GM23338 (cell line): Measurements from ENCODE around the gene ARSI. TPM values are rescaled to one million over a fixed set of nuclear protein-coding genes. Genes with fewer than 3 reads are reported as not detected.

Source experiments
- ATAC-seq: fragments of 200-7000 bp; cut with Tn5 transposase; 3 replicates; pipeline ENCODE4 v1.9.1; 2020
- DNase-seq: peaks from one replicate; pipeline ENCODE4 v3.0.0-alpha.2; 2015; ENCODE audit warnings: low spot score
- H2AFZ ChIP-seq: fragments of 200-600 bp; sonication (generic); 2 replicates; pipeline ENCODE4 v1.8.0; 2016; ENCODE audit warnings: antibody characterized with exemption, mild to moderate bottlenecking, moderate library complexity
- H3F3A ChIP-seq: fragments of 200-600 bp; sonication (generic); replicated peaks from 2 replicates; pipeline ENCODE4 v1.8.0; 2017; ENCODE audit warnings: antibody characterized with exemption, mixed run types, low read depth
- H3K27ac ChIP-seq: fragments of 200-600 bp; sonication (generic); 2 replicates; pipeline ENCODE4 v1.6.1; 2016; ENCODE audit warnings: low read depth
- H3K27me3 ChIP-seq: fragments of 200-600 bp; sonication (generic); 2 replicates; pipeline ENCODE4 v1.8.0; 2016; ENCODE audit warnings: mild to moderate bottlenecking, mixed run types, moderate library complexity; ENCODE audit not compliant: insufficient read depth
- H3K36me3 ChIP-seq: fragments of 200-600 bp; sonication (generic); 2 replicates; pipeline ENCODE4 v1.8.0; 2016; ENCODE audit warnings: mild to moderate bottlenecking; ENCODE audit not compliant: insufficient read depth
- H3K4me1 ChIP-seq: fragments of 200-600 bp; sonication (generic); 2 replicates; pipeline ENCODE4 v1.8.0; 2016; ENCODE audit warnings: mild to moderate bottlenecking, moderate library complexity; ENCODE audit not compliant: insufficient read depth
- H3K4me2 ChIP-seq: fragments of 200-600 bp; sonication (generic); 2 replicates; pipeline ENCODE4 v1.7.1; 2017; ENCODE audit warnings: mixed run types
- H3K4me3 ChIP-seq: fragments of 200-600 bp; sonication (generic); 2 replicates; pipeline ENCODE4 v1.6.1; 2016; ENCODE audit warnings: mixed run types
- H3K79me2 ChIP-seq: fragments of 200-600 bp; sonication (generic); replicated peaks from 2 replicates; pipeline ENCODE4 v1.8.0; 2017; ENCODE audit warnings: mild to moderate bottlenecking; ENCODE audit not compliant: insufficient read depth
- H3K9me2 ChIP-seq: fragments of 200-600 bp; sonication (generic); 2 replicates; pipeline ENCODE4 v1.8.0; 2017; ENCODE audit not compliant: insufficient read depth
- H4K20me1 ChIP-seq: fragments of 200-600 bp; sonication (generic); replicated peaks from 2 replicates; pipeline ENCODE4 v1.8.0; 2017; ENCODE audit warnings: mild to moderate bottlenecking; ENCODE audit not compliant: insufficient read depth
- H3K27ac Mint-ChIP-seq: 2 replicates; pipeline ENCODE4 v1.8.0; 2020; ENCODE audit warnings: inconsistent platforms, mild to moderate bottlenecking, moderate library complexity, mixed read lengths
- H3K27me3 Mint-ChIP-seq: 3 replicates; pipeline ENCODE4 v1.8.0; 2022; ENCODE audit warnings: low read depth, mild to moderate bottlenecking, moderate library complexity, mixed read lengths, inconsistent platforms; ENCODE audit not compliant: insufficient read depth, poor library complexity
- H3K36me3 Mint-ChIP-seq: 3 replicates; pipeline ENCODE4 v1.8.0; 2021; ENCODE audit warnings: low read depth, mild to moderate bottlenecking, inconsistent platforms, moderate library complexity, mixed read lengths
- H3K4me1 Mint-ChIP-seq: 3 replicates; pipeline ENCODE4 v1.8.0; 2020; ENCODE audit warnings: mild to moderate bottlenecking, inconsistent platforms, mixed read lengths
- H3K4me3 Mint-ChIP-seq: 3 replicates; pipeline ENCODE4 v1.8.0; 2021; ENCODE audit warnings: moderate library complexity, mild to moderate bottlenecking, inconsistent platforms, mixed read lengths
- H3K9me3 Mint-ChIP-seq: 3 replicates; pipeline ENCODE4 v1.8.0; 2020; ENCODE audit warnings: moderate library complexity, mild to moderate bottlenecking, inconsistent platforms, mixed read lengths
- CREB1 ChIP-seq: fragments of 250-450 bp; sonication (Bioruptor Pico); IDR thresholded peaks from 2 replicates; pipeline ENCODE4 v1.5.0; 2020; ENCODE audit warnings: low read depth, mild to moderate bottlenecking, moderate library complexity
- EZH2 ChIP-seq: fragments of 200-600 bp; sonication (generic); IDR thresholded peaks from one replicate; pipeline ENCODE4 v1.8.0; 2017; ENCODE audit warnings: antibody characterized with exemption, mild to moderate bottlenecking, low read depth; ENCODE audit not compliant: unreplicated experiment
- EZH2phosphoT487 ChIP-seq: fragments of 200-600 bp; sonication (generic); IDR thresholded peaks from one replicate; pipeline ENCODE4 v1.8.1; 2018; ENCODE audit warnings: antibody characterized with exemption; ENCODE audit not compliant: unreplicated experiment
- JUNB ChIP-seq: IDR thresholded peaks from one replicate; pipeline ENCODE4 v1.6.1; 2016; ENCODE audit warnings: antibody characterized with exemption; ENCODE audit not compliant: unreplicated experiment
- NANOG ChIP-seq: IDR thresholded peaks from 2 replicates; pipeline ENCODE4 v1.6.1; 2016; ENCODE audit warnings: antibody characterized with exemption, borderline replicate concordance
- POLR2AphosphoS5 ChIP-seq: IDR thresholded peaks from 2 replicates; pipeline ENCODE4 v1.6.1; 2016; ENCODE audit warnings: antibody characterized with exemption, low read depth
- STAT1 ChIP-seq: IDR thresholded peaks from one replicate; pipeline ENCODE4 v1.6.1; 2016; ENCODE audit warnings: antibody characterized with exemption; ENCODE audit not compliant: unreplicated experiment
- ZNF114 ChIP-seq: fragments of 250-450 bp; sonication (Bioruptor Pico); IDR thresholded peaks from 2 replicates; pipeline ENCODE4 v1.5.0; 2020; ENCODE audit warnings: mild to moderate bottlenecking, moderate library complexity
- ZNF331 ChIP-seq: fragments of 250-450 bp; sonication (Bioruptor Pico); IDR thresholded peaks from 2 replicates; pipeline ENCODE4 v1.5.0; 2020; ENCODE audit warnings: low read depth, mild to moderate bottlenecking, moderate library complexity
- ZNF462 ChIP-seq: fragments of 250-450 bp; sonication (Bioruptor Pico); IDR thresholded peaks from 2 replicates; pipeline ENCODE4 v1.5.0; 2020; ENCODE audit warnings: mild to moderate bottlenecking, moderate library complexity
- polyA plus RNA-seq: library from polyadenylated mRNA; unstranded; fragments of >200 nt; fragmentation: Nextera tagmentation; extraction: Ambion mirVana; gene quantifications from 2 replicates; pipeline ENCODE4 v1.2.1, GENCODE V29; 2016
- total RNA-seq: library from RNA; depleted of rRNA; stranded (reverse); fragments of >200 nt; shearing (Covaris generic); gene quantifications from 2 replicates; pipeline ENCODE4 v1.2.3, GENCODE V29; 2014
- TF ChIP-seq, protein P1 (sequence below), 2 experiments: fragments of 200-600 bp in 1 of 2; sonication (generic) in 1 of 2; conservative IDR thresholded peaks; 2 replicates each; pipeline versions ENCODE4 v1.5.1 to v1.6.1; 2016 to 2017; ENCODE audit warnings: antibody characterized with exemption in 2 of 2, low read depth in 2 of 2, mild to moderate bottlenecking in 2 of 2, moderate library complexity in 1 of 2
- TF ChIP-seq, protein P2 (sequence below): IDR thresholded peaks from 2 replicates; pipeline ENCODE4 v1.6.1; 2016; ENCODE audit warnings: antibody characterized with exemption
- TF ChIP-seq, protein P3 (sequence below): IDR thresholded peaks from one replicate; pipeline ENCODE4 v1.6.1; 2018; ENCODE audit warnings: antibody characterized with exemption; ENCODE audit not compliant: unreplicated experiment

ARSI gene
- total and polyA plus RNA-seq, 2 experiments from 2014 or later: 0.99 to 6.9 TPM

DNA sequence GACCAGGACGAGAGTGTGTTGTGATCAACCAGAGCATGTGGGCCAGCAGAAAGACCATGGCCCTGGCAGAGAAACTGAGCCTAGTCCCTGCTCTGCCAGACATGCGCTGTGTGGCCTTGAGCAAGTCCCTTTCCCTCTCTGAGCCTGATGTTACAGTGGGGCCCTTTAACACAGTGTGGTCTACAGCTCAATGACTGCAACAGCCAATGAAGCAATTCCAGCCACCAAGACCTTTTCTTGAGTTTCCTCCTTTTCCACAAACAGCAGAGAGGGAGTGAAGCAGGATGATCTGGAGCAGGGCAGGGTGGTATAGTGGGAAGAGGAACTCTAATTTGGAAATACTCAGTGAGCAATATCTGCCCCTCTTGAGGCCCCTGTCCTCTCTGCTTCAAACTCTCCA is 25.8 kb upstream of the ARSI start:
- TF ChIP-seq EZH2 (no peak), ZNF114 (no peak), EZH2phosphoT487 (no peak), ZNF331 (CRISPR knock-in tag) (no peak), NANOG (no peak), CREB1 (CRISPR knock-in tag) (no peak), JUNB (no peak), STAT1 (no peak), POLR2AphosphoS5 (no peak), ZNF462 (CRISPR knock-in tag) (no peak)
- TF ChIP-seq, protein P1, sequence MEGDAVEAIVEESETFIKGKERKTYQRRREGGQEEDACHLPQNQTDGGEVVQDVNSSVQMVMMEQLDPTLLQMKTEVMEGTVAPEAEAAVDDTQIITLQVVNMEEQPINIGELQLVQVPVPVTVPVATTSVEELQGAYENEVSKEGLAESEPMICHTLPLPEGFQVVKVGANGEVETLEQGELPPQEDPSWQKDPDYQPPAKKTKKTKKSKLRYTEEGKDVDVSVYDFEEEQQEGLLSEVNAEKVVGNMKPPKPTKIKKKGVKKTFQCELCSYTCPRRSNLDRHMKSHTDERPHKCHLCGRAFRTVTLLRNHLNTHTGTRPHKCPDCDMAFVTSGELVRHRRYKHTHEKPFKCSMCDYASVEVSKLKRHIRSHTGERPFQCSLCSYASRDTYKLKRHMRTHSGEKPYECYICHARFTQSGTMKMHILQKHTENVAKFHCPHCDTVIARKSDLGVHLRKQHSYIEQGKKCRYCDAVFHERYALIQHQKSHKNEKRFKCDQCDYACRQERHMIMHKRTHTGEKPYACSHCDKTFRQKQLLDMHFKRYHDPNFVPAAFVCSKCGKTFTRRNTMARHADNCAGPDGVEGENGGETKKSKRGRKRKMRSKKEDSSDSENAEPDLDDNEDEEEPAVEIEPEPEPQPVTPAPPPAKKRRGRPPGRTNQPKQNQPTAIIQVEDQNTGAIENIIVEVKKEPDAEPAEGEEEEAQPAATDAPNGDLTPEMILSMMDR (conservative IDR thresholded peaks at IDR 0.05; ENCODE audit: low read depth in 2 of 2): no peak
- TF ChIP-seq, protein P2, sequence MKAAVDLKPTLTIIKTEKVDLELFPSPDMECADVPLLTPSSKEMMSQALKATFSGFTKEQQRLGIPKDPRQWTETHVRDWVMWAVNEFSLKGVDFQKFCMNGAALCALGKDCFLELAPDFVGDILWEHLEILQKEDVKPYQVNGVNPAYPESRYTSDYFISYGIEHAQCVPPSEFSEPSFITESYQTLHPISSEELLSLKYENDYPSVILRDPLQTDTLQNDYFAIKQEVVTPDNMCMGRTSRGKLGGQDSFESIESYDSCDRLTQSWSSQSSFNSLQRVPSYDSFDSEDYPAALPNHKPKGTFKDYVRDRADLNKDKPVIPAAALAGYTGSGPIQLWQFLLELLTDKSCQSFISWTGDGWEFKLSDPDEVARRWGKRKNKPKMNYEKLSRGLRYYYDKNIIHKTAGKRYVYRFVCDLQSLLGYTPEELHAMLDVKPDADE: no peak
- TF ChIP-seq, protein P3, sequence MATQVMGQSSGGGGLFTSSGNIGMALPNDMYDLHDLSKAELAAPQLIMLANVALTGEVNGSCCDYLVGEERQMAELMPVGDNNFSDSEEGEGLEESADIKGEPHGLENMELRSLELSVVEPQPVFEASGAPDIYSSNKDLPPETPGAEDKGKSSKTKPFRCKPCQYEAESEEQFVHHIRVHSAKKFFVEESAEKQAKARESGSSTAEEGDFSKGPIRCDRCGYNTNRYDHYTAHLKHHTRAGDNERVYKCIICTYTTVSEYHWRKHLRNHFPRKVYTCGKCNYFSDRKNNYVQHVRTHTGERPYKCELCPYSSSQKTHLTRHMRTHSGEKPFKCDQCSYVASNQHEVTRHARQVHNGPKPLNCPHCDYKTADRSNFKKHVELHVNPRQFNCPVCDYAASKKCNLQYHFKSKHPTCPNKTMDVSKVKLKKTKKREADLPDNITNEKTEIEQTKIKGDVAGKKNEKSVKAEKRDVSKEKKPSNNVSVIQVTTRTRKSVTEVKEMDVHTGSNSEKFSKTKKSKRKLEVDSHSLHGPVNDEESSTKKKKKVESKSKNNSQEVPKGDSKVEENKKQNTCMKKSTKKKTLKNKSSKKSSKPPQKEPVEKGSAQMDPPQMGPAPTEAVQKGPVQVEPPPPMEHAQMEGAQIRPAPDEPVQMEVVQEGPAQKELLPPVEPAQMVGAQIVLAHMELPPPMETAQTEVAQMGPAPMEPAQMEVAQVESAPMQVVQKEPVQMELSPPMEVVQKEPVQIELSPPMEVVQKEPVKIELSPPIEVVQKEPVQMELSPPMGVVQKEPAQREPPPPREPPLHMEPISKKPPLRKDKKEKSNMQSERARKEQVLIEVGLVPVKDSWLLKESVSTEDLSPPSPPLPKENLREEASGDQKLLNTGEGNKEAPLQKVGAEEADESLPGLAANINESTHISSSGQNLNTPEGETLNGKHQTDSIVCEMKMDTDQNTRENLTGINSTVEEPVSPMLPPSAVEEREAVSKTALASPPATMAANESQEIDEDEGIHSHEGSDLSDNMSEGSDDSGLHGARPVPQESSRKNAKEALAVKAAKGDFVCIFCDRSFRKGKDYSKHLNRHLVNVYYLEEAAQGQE: no peak
- peaks cover 2% of the 10 kb centered on the region; the same call in 1 of the 3 replicates for H3K4me1 Mint-ChIP-seq
- Histone ChIP-seq H3F3A (no peaks in the 10 kb centered on the region), H3K9me2 (no peaks in the 10 kb centered on the region), H3K79me2 (no peaks in the 10 kb centered on the region), H4K20me1 (no peaks in the 10 kb centered on the region), H3K4me1 (no peaks in the 10 kb centered on the region), H2AFZ (no peak overlapping the region), H3K4me3 (no peak overlapping the region), H3K4me2 (no peak overlapping the region), H3K27ac (no peak overlapping the region), H3K36me3 (no peaks in the 10 kb centered on the region), H3K27me3 (no peaks in the 10 kb centered on the region)
- no peaks in the 10 kb centered on the region for H3K36me3 Mint-ChIP-seq
- no peak overlapping the region for H3K4me3 Mint-ChIP-seq
- no peak for ATAC-seq
- H3K27ac Mint-ChIP-seq: no peak overlapping the region
- H3K27me3 Mint-ChIP-seq: peaks cover 2% of the 10 kb centered on the region
- DNase-seq: no peak
- H3K9me3 Mint-ChIP-seq: no peaks in the 10 kb centered on the region
